ENCODE data around the gene NSG1. TPM values are rescaled to one million over a fixed set of nuclear protein-coding genes. Genes with fewer than 3 reads are reported as not detected.
"Not testable (repeated sequence)": the region's sequence is repeated elsewhere in the genome, so short reads cannot be mapped to it uniquely, and the experiment has no call there.

The NSG1 gene
- polyA plus RNA-seq, 1 of the 3 experiments (the other 2 are of a cell fraction), result 11.4 TPM

- Histone ChIP-seq H3K9me3 (no peaks in the 10 kb centered on the region), H2AFZ (ENCODE audit: low read depth) (no peak overlapping the region), H3K36me3 (replicated peaks in 1 of 2; ENCODE audit: control insufficient read depth in 1 of 2, insufficient read depth in 2 of 2, low read length in 1 of 2) (no peaks in the 10 kb centered on the region), H3F3A (replicated peaks; ENCODE audit: insufficient read depth) (no peaks in the 10 kb centered on the region), H3K4me1 (ENCODE audit: control insufficient read depth in 1 of 2, insufficient read depth in 2 of 2, low read depth in 1 of 2, low read length in 1 of 2) (no peaks in the 10 kb centered on the region), H3K9ac (no peak overlapping the region), H3K27ac (ENCODE audit: low read depth in 2 of 2, low read length in 1 of 2) (no peak overlapping the region), H3K79me2 (ENCODE audit: insufficient read depth) (no peaks in the 10 kb centered on the region), H3K4me3 (ENCODE audit: low read depth in 2 of 2, low read length in 1 of 2) (no peak overlapping the region), H3K9me2 (no peaks in the 10 kb centered on the region), H3K4me2 (no peak overlapping the region), H3K27me3 (ENCODE audit: insufficient read depth) (no peaks in the 10 kb centered on the region), H4K20me1 (ENCODE audit: insufficient read depth) (no peaks in the 10 kb centered on the region)
- CTCF ChIA-PET, result interaction anchor here (0.8 kb wide), 1 partner anchor 51 kb away, joined by 3 read pairs; no protein-coding TSS in a partner anchor
- TF ChIP-seq EP300 (IDR thresholded peaks at IDR 0.05; ENCODE audit: borderline replicate concordance in 1 of 2, low read depth in 1 of 2, low read length in 1 of 2) (no peak), SIN3A (IDR thresholded peaks at IDR 0.05; ENCODE audit: borderline replicate concordance, low read depth, low read length) (no peak), RFX5 (IDR thresholded peaks at IDR 0.05; ENCODE audit: low read length) (no peak), NFIC (IDR thresholded peaks at IDR 0.05; ENCODE audit: borderline replicate concordance) (no peak), GABPA (IDR thresholded peaks at IDR 0.05; ENCODE audit: low read depth) (no peak), EZH2phosphoT487 (IDR thresholded peaks at IDR 0.05; ENCODE audit: borderline replicate concordance, low read depth) (no peak), TEAD4 (IDR thresholded peaks at IDR 0.05; ENCODE audit: borderline replicate concordance, insufficient read depth) (no peak), TCF12 (IDR thresholded peaks at IDR 0.05) (no peak), POLR2AphosphoS5 (IDR thresholded peaks at IDR 0.05; ENCODE audit: low read depth, low read length) (no peak), CHD2 (IDR thresholded peaks at IDR 0.05; ENCODE audit: low read length, partially characterized antibody) (no peak), FOSL2 (IDR thresholded peaks at IDR 0.05; ENCODE audit: borderline replicate concordance, low read depth) (no peak)
- TF ChIP-seq, protein P1, sequence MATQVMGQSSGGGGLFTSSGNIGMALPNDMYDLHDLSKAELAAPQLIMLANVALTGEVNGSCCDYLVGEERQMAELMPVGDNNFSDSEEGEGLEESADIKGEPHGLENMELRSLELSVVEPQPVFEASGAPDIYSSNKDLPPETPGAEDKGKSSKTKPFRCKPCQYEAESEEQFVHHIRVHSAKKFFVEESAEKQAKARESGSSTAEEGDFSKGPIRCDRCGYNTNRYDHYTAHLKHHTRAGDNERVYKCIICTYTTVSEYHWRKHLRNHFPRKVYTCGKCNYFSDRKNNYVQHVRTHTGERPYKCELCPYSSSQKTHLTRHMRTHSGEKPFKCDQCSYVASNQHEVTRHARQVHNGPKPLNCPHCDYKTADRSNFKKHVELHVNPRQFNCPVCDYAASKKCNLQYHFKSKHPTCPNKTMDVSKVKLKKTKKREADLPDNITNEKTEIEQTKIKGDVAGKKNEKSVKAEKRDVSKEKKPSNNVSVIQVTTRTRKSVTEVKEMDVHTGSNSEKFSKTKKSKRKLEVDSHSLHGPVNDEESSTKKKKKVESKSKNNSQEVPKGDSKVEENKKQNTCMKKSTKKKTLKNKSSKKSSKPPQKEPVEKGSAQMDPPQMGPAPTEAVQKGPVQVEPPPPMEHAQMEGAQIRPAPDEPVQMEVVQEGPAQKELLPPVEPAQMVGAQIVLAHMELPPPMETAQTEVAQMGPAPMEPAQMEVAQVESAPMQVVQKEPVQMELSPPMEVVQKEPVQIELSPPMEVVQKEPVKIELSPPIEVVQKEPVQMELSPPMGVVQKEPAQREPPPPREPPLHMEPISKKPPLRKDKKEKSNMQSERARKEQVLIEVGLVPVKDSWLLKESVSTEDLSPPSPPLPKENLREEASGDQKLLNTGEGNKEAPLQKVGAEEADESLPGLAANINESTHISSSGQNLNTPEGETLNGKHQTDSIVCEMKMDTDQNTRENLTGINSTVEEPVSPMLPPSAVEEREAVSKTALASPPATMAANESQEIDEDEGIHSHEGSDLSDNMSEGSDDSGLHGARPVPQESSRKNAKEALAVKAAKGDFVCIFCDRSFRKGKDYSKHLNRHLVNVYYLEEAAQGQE (IDR thresholded peaks at IDR 0.05; ENCODE audit: low read depth, low read length), result no peak
- TF ChIP-seq, protein P2, sequence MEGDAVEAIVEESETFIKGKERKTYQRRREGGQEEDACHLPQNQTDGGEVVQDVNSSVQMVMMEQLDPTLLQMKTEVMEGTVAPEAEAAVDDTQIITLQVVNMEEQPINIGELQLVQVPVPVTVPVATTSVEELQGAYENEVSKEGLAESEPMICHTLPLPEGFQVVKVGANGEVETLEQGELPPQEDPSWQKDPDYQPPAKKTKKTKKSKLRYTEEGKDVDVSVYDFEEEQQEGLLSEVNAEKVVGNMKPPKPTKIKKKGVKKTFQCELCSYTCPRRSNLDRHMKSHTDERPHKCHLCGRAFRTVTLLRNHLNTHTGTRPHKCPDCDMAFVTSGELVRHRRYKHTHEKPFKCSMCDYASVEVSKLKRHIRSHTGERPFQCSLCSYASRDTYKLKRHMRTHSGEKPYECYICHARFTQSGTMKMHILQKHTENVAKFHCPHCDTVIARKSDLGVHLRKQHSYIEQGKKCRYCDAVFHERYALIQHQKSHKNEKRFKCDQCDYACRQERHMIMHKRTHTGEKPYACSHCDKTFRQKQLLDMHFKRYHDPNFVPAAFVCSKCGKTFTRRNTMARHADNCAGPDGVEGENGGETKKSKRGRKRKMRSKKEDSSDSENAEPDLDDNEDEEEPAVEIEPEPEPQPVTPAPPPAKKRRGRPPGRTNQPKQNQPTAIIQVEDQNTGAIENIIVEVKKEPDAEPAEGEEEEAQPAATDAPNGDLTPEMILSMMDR (IDR thresholded peaks at IDR 0.05), result no peak
- TF ChIP-seq, protein P3, sequence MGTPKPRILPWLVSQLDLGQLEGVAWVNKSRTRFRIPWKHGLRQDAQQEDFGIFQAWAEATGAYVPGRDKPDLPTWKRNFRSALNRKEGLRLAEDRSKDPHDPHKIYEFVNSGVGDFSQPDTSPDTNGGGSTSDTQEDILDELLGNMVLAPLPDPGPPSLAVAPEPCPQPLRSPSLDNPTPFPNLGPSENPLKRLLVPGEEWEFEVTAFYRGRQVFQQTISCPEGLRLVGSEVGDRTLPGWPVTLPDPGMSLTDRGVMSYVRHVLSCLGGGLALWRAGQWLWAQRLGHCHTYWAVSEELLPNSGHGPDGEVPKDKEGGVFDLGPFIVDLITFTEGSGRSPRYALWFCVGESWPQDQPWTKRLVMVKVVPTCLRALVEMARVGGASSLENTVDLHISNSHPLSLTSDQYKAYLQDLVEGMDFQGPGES (IDR thresholded peaks at IDR 0.05; ENCODE audit: low read depth, low read length), result no peak
- DNase-seq, result no peak
- 19% methylated on average over 1 of the region's 1 CpG for WGBS (ENCODE audit: low lambda C conversion rate)
- POLR2A ChIA-PET, result no interaction called here
These were observed 39.3 kb upstream of the NSG1 start for GRCh38 chr4:4347585-4347984.

- CTCF ChIA-PET, result not testable (repeated sequence)
These were observed 38.3 kb upstream of the NSG1 start for GRCh38 chr4:4348585-4348984.

More at GRCh38 chr4:4348585-4348984, 38.3 kb upstream of the NSG1 start:
- H3K27me3 ChIP-seq (ENCODE audit: insufficient read depth); H3K9ac ChIP-seq; H3K4me2 ChIP-seq; H4K20me1 ChIP-seq (ENCODE audit: insufficient read depth); H3K9me2 ChIP-seq; POLR2A ChIA-PET; H2AFZ ChIP-seq (ENCODE audit: low read depth); H3K4me1 ChIP-seq (ENCODE audit: control insufficient read depth in 1 of 2, insufficient read depth in 2 of 2, low read depth in 1 of 2, low read length in 1 of 2); H3F3A ChIP-seq (replicated peaks; ENCODE audit: insufficient read depth); DNase-seq; H3K27ac ChIP-seq (ENCODE audit: low read depth in 2 of 2, low read length in 1 of 2); H3K79me2 ChIP-seq (ENCODE audit: insufficient read depth); H3K9me3 ChIP-seq; H3K36me3 ChIP-seq (replicated peaks in 1 of 2; ENCODE audit: control insufficient read depth in 1 of 2, insufficient read depth in 2 of 2, low read length in 1 of 2); H3K4me3 ChIP-seq (ENCODE audit: low read depth in 2 of 2, low read length in 1 of 2): not testable (repeated sequence)
- 67% methylated on average over 9 of the region's 9 CpGs for WGBS (ENCODE audit: low lambda C conversion rate)
